HG03066 (cell line): ENCODE results near the gene ITM2C.

Source experiments
- ATAC-seq: cut with Tn5 transposase; IDR thresholded peaks from one replicate; pipeline ENCODE4 v1.9.1; 2021; ENCODE audit warnings: low read depth; ENCODE audit not compliant: unreplicated experiment

Gene ITM2C

GRCh38 chr2:230872151-230872967 lies 7.6 kb downstream of the ITM2C start:
- peak; percentile 1 for ATAC-seq

DNA sequence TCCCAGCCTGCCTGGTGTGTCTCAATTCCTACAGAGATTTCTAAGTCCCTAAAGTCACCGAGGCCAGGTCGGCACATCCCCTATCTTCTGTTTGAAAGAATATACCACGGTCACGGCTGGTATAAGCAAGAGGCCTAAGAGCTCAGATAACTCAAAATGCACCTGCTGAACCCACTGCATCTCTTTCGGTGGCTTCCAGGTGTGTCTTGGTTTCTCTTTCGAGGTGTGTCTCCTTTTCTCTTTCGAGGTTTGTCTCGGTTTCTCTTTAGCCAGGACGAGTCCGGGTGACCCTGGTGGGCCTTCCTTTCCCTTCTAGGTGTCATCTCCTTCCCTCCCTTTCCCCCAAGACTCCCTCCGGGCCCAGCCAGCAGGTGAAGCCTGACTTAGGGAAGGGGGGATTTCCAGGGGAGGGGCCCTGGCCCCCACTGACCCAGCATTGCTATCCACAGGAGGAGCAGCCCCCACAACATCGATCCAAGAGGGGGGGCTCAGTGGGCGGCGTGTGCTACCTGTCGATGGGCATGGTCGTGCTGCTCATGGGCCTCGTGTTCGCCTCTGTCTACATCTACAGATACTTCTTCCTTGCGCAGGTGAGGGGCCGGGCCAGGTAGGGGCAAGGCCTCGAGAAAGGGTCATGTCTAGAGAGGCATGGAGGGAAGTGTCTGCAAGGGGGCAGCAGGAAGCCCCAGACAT lies 8.4 kb downstream of the ITM2C start:
- peak; percentile 65 for ATAC-seq

- peak; percentile 72 for ATAC-seq
These were observed 9.1 kb downstream of the ITM2C start for GRCh38 chr2:230873661-230874401.

GRCh38 chr2:230874456-230874855 lies 9.7 kb downstream of the ITM2C start:
- no peak for ATAC-seq

DNA sequence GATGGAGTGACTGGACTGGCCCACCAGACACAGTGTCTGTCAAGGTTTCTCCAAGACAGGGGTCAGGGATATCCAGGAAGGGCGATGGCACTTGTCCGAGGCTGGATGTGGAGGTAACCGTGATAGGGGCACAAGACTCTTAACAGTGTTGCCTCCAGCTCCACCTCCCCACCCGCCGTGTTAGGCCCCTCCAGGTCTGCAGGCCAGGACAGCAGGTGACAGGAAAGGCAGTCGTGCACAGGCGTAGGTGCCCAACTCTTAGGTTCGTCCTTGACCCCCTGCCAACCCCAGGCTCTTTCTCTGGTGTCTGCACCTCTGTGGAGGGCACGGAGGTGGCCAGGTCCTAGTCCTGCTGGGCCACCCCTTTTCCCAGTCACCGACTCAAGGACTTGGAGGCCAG lies 10.1 kb downstream of the ITM2C start:
- ATAC-seq: no peak

DNA sequence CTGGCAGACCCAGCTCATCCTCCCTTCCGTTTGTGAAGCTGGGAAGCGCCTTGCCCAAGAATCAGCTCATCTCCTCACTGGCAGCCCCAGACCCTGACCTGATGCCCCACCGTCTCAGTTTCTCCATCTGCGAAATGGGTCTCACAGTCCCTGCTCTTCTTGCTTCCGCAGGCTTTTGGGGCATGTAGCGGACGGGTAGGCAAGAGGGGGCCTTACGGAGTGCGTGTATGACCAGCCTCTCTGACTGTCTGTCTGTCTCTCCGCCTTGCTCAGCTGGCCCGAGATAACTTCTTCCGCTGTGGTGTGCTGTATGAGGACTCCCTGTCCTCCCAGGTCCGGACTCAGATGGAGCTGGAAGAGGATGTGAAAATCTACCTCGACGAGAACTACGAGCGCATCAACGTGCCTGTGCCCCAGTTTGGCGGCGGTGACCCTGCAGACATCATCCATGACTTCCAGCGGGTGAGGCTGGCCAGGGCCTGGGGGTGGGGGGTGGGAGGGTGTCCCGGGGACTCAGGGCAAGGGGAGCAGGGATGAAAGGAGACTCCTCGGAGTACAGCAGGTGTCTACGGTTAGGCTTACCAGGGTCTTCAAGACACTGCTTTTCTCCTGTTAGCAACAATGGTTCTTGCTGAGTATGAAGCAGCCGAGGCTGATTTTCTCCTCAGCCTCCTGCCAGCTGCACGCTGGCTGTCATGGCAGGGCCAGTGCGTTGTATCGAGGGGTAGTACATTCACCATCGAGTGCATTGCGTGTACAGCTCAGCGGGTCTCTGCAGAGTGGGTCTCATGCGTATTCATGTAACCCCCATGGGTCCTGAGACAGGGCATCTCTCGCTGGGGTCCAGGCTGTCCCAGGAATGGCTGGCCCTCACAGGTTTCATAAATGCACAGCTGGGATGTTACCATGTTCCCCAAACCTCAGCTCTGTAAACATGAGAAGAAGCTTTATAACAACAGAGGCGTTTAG lies 10.9 kb downstream of the ITM2C start:
- ATAC-seq: no peak

DNA sequence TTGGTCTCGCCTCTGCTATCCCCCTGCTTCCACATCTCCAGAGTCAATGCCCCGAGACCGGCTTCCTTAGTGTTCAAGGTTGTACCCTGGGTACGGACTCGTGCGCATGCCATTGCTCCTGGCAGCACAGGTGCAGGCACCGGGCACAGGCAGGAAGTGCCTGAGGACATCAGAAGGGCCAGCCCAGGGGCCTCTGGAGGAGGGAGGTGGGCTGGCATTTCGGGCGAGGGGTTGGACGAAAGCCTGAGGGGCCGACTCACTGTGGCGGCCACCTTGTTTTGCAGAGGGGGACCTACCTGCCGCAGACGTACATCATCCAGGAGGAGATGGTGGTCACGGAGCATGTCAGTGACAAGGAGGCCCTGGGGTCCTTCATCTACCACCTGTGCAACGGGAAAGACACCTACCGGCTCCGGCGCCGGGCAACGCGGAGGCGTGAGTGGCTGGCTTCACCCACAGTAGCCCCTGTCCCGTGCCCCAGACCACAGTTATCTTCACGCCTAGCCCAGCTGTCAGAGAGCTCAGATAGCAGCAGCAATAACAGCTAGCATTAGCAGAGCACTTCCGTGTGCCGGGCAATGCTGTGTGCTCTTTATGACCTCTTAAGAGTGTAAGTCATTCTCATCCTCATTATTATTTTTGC lies 12.5 kb downstream of the ITM2C start:
- no peak for ATAC-seq

GRCh38 chr2:230877759-230878598 lies 13.2 kb downstream of the ITM2C start:
- ATAC-seq: no peak

DNA sequence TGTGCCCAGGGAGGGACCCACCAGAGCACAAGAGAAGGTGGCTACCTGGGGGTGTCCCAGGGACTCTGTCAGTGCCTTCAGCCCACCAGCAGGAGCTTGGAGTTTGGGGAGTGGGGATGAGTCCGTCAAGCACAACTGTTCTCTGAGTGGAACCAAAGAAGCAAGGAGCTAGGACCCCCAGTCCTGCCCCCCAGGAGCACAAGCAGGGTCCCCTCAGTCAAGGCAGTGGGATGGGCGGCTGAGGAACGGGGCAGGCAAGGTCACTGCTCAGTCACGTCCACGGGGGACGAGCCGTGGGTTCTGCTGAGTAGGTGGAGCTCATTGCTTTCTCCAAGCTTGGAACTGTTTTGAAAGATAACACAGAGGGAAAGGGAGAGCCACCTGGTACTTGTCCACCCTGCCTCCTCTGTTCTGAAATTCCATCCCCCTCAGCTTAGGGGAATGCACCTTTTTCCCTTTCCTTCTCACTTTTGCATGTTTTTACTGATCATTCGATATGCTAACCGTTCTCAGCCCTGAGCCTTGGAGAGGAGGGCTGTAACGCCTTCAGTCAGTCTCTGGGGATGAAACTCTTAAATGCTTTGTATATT lies 14.0 kb downstream of the ITM2C start:
- ATAC-seq: no peak

- ATAC-seq: no peak
These were observed 14.6 kb downstream of the ITM2C start for GRCh38 chr2:230879271-230879882.

DNA sequence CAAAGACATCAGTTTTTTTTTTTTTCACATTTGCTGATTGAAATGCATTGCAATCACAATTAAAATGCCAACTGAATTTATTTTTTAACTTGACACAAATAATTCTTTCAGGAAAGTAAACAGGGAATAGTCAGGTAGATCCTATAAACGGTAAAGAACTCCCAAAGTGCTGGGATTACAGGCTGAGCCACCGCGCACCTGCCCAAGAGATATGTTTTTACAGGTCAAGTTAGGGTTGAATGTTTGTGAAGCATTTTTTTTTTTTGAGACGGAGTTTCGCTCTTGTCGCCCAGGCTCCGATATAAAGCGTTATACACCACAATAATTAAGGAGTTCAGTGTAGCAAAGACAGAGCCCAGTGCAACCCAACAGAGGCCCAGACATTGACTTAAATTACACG lies 15.1 kb downstream of the ITM2C start:
- ATAC-seq: no peak

DNA sequence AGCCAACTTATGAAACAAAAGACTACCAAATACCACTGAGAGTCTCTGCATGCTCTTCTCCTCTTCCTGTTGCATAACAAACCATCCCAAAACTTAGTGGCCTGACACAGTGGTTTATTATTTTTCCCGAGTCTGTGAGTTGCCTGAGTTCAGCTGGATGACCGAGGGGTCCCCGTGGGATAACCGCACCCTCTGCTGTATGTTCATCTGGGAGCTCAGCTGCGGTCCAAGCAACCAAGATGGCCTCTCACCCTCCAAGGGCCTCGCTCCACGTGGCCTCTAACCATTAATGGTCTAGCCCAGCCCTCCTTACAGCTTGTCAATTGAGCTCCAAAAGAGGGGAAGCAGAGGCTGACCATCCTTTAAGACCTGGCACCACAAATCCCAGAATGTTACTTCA lies 17.1 kb downstream of the ITM2C start:
- ATAC-seq: no peak

DNA sequence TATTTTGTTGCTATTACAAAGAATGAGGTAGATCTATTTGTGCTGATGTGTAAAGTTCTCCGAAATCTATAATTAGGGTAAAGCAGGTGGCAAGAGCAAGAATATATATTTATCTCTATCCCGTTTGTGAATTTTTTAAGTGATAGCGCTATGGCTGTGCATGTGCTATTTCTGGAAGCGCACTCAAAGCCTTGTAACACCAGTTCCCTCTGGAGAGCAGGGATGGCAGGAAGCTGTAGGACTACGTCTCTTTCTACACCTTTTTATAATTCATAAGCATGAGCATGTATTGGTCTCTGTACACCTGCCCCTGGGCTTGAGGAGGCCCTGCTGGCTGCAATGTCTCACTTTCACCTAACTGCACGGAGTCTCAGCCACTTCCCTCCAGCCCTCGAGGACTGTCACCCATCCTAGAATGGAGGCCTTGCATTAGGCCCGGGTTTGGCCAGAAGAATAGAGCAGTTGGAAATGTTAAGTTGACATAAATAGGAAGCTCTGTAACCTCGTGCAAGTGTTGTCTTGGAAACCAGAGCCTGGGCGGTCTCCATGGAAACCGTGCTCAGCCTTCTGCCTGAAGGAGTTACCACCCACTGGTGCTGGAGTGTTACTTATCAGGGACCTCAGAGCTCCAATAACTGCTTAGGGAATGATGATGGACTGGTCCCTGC lies 20.9 kb downstream of the ITM2C start:
- no peak for ATAC-seq

GRCh38 chr2:230886206-230886605 lies 21.5 kb downstream of the ITM2C start:
- no peak for ATAC-seq

- no peak for ATAC-seq
These were observed 21.9 kb downstream of the ITM2C start for GRCh38 chr2:230886671-230887071.

- ATAC-seq: no peak
These were observed 22.6 kb downstream of the ITM2C start for GRCh38 chr2:230887342-230887741.

- ATAC-seq: no peak
These were observed 24.2 kb downstream of the ITM2C start for GRCh38 chr2:230888824-230889400.
